CD4-positive, alpha-beta T cell treated with Interleukin-15 for 4 hours (primary cell): ENCODE data around the gene ESRP2.

Source experiments
- DNase-seq: peaks from one replicate; pipeline ENCODE4 v3.0.0-alpha.2; 2020; ENCODE audit warnings: low spot score

The ESRP2 gene

GRCh38 chr16:68237243-68238028 lies 1.5 kb upstream of the ESRP2 start:
- peak; percentile 90 for DNase-seq

GRCh38 chr16:68236826-68237242 lies 907 bp upstream of the ESRP2 start:
- DNase-seq = no peak

GRCh38 chr16:68236137-68236825 lies 354 bp upstream of the ESRP2 start:
- DNase-seq = no peak

- DNase-seq = no peak
Observed at GRCh38 chr16:68235108-68235886, 630 bp downstream of the ESRP2 start.

GRCh38 chr16:68234188-68235107 lies 1.5 kb downstream of the ESRP2 start:
- DNase-seq = no peak

GRCh38 chr16:68233835-68234187 lies 2.1 kb downstream of the ESRP2 start:
- DNase-seq = no peak

- peak; percentile 38 for DNase-seq
Observed at GRCh38 chr16:68233085-68233834, 2.7 kb downstream of the ESRP2 start.

GRCh38 chr16:68232335-68232734 lies 3.6 kb downstream of the ESRP2 start:
- no peak for DNase-seq

GRCh38 chr16:68231384-68232136 lies 4.4 kb downstream of the ESRP2 start:
- no peak for DNase-seq

GRCh38 chr16:68230956-68231355 lies 5.0 kb downstream of the ESRP2 start:
- no peak for DNase-seq

- DNase-seq = no peak
Observed at GRCh38 chr16:68230176-68230571, 5.8 kb downstream of the ESRP2 start.

- peak; percentile 57 for DNase-seq
Observed at GRCh38 chr16:68229431-68230175, 6.3 kb downstream of the ESRP2 start.

GRCh38 chr16:68228652-68229051 lies 7.3 kb downstream of the ESRP2 start:
- no peak for DNase-seq

GRCh38 chr16:68227850-68228553 lies 7.9 kb downstream of the ESRP2 start:
- DNase-seq = no peak

- DNase-seq = no peak
Observed at GRCh38 chr16:68227183-68227793, 8.6 kb downstream of the ESRP2 start.

GRCh38 chr16:68226116-68226515 lies 9.8 kb downstream of the ESRP2 start:
- no peak for DNase-seq

- no peak for DNase-seq
Observed at GRCh38 chr16:68223072-68223471, 12.9 kb downstream of the ESRP2 start.

GRCh38 chr16:68219725-68220351 lies 16.1 kb downstream of the ESRP2 start:
- DNase-seq = no peak
